ENCODE results near the gene CDRT4.
A peak's percentile ranks its signal among the peaks of the same experiment; 100 is the strongest.

Gene CDRT4

GRCh38 chr17:15475631-15476354 is 8.4 kb upstream of the CDRT4 start:
- no peak for DNase-seq (ENCODE audit: low read depth)
- TF ChIP-seq CTCF (IDR thresholded peaks at IDR 0.05; ENCODE audit: control insufficient read depth, extremely low read depth, insufficient read depth): no peak
- no peak overlapping the region for H3K4me3 ChIP-seq (ENCODE audit: low read depth, low read length)

- H3K4me3 ChIP-seq (ENCODE audit: low read depth, low read length): no peak overlapping the region
- no peak for DNase-seq (ENCODE audit: low read depth)
- TF ChIP-seq CTCF (IDR thresholded peaks at IDR 0.05; ENCODE audit: control insufficient read depth, extremely low read depth, insufficient read depth): no peak
These were observed 5.5 kb upstream of the CDRT4 start for GRCh38 chr17:15472891-15473290.

- TF ChIP-seq CTCF (IDR thresholded peaks at IDR 0.05; ENCODE audit: control insufficient read depth, extremely low read depth, insufficient read depth): no peak
- DNase-seq (ENCODE audit: low read depth): peak; percentile 85
- no peak overlapping the region for H3K4me3 ChIP-seq (ENCODE audit: low read depth, low read length)
These were observed 3.1 kb upstream of the CDRT4 start for GRCh38 chr17:15470536-15470935.

GRCh38 chr17:15469260-15469659 is 1.8 kb upstream of the CDRT4 start:
- TF ChIP-seq CTCF (IDR thresholded peaks at IDR 0.05; ENCODE audit: control insufficient read depth, extremely low read depth, insufficient read depth): no peak
- no peak overlapping the region for H3K4me3 ChIP-seq (ENCODE audit: low read depth, low read length)
- no peak for DNase-seq (ENCODE audit: low read depth)

- no peak for TF ChIP-seq CTCF (IDR thresholded peaks at IDR 0.05; ENCODE audit: control insufficient read depth, extremely low read depth, insufficient read depth)
- no peak overlapping the region for H3K4me3 ChIP-seq (ENCODE audit: low read depth, low read length)
- no peak for DNase-seq (ENCODE audit: low read depth)
These were observed 705 bp upstream of the CDRT4 start for GRCh38 chr17:15468126-15468525.

GRCh38 chr17:15466131-15466530 is 1.3 kb downstream of the CDRT4 start:
- DNase-seq (ENCODE audit: low read depth): no peak
- no peak for TF ChIP-seq CTCF (IDR thresholded peaks at IDR 0.05; ENCODE audit: control insufficient read depth, extremely low read depth, insufficient read depth)
- H3K4me3 ChIP-seq (ENCODE audit: low read depth, low read length): no peak overlapping the region
